AG09319 (cell line): ENCODE measurements around the gene B3GNT5.

Experiments
- DNase-seq: peaks from one replicate; pipeline ENCODE4 v3.0.0-alpha.2; 2010; ENCODE audit warnings: low read depth; ENCODE audit errors: extremely low read depth
- CTCF ChIP-seq: IDR thresholded peaks from 2 replicates; pipeline ENCODE4 v1.5.1; 2011; ENCODE audit warnings: low read depth, mild to moderate bottlenecking, inconsistent platforms, low read length, moderate library complexity

Gene B3GNT5

DNA sequence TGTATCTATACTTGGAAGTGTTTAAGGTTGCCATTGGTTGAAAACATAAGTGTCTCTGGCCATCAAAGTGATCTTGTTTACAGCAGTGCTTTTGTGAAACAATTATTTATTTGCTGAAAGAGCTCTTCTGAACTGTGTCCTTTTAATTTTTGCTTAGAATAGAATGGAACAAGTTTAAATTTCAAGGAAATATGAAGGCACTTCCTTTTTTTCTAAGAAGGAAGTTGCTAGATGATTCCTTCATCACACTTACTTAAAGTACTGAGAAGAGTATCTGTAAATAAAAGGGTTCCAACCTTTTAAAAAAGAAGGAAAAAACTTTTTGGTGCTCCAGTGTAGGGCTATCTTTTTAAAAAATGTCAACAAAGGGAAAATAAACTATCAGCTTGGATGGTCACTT lies 19.7 kb downstream of the B3GNT5 start:
- no peak for DNase-seq
- no peak for TF ChIP-seq CTCF

DNA sequence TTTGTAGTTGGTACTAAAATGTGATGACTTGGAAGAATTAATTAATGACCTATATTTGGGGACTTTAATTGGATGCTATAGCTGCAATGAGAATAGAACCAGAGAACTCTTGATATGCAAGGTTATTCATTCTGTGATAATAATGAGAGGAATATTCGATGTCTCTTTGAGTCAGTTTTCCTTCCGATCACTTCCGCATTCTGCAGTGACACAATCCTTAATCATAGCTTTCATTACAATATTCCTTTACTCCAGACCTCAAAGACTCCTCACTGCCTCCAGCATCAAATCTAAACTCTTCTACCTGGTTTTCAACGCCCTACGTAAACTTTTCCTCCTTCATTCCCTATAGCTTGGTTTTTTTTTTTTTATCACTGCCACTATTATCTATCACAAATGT lies 21.6 kb downstream of the B3GNT5 start:
- TF ChIP-seq CTCF = no peak
- no peak for DNase-seq

GRCh38 chr3:183275418-183275817 lies 22.4 kb downstream of the B3GNT5 start:
- peak; percentile 32 for DNase-seq
- no peak for TF ChIP-seq CTCF

DNA sequence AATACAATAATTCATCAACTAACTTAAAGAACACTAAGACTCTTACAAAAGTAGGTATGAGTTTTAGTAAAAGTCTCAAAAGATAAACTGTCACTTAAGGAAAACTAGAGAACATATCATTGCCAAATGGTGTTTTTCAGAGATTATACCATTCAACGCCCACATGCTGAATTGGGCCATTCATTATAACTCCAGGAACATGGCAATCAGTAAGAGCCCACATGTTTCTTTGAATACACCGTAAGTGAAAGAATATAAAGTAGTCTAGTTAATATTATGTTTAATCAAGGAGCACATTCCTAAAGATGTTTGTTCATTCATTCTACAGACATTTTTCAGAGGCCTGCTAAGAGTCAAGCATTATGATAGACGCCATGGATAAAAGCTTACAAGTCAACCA lies 22.9 kb downstream of the B3GNT5 start:
- TF ChIP-seq CTCF = no peak
- DNase-seq = no peak

DNA sequence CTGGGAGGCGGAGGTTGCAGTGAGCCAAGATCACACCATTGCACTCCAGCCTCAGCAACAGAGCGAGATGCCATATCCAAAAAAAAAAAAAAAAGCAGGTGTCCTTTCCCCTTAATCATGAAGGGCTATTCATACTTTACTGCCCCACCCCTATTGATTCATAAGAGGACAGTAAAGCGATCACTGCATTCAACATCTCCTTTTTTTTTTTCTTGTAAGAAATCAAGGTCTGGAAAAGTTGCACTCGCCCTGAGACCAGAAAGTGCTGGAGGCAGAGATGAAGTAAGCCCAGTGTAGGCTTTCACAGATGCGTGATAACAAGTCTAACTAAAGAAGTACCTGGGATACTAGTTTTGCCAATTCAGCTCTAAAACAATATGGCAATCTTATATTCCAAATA lies 24.2 kb downstream of the B3GNT5 start:
- no peak for DNase-seq
- TF ChIP-seq CTCF = no peak

- no peak for TF ChIP-seq CTCF
- DNase-seq = no peak
Observed at GRCh38 chr3:183278479-183279088, 25.5 kb downstream of the B3GNT5 start.

DNA sequence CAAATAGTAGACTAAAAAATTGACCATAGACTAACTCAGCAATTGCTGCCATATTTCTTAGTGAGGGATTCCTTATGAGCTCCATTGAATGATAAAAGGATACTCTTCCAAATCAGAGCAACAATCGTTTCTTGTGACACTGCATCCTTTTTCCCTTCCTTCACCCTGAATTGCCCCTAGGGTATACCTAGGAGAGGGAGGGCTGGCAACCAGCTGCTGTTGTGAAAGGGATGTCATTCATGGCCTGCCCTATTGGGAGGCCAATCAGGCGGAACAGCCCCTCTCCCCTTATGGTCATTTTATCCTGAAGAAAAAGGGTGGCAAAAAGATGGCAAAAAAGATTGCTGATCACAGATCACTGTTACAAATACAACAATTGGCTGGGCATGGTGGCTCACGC lies 26.3 kb downstream of the B3GNT5 start:
- no peak for DNase-seq
- no peak for TF ChIP-seq CTCF
